NB4 (cell line): ENCODE data around the gene RFX4.

Experiments used
- MYC ChIP-seq: IDR thresholded peaks from 2 replicates; pipeline ENCODE4 v1.6.1; 2011; ENCODE audit warnings: low read depth, low read length
- TF ChIP-seq, protein P1 (sequence below): IDR thresholded peaks from 2 replicates; pipeline ENCODE4 v1.6.1; 2011; ENCODE audit warnings: low read depth, low read length
- TF ChIP-seq, protein P2 (sequence below): IDR thresholded peaks from one replicate; pipeline ENCODE4 v1.5.1; 2012; ENCODE audit warnings: low read depth, low read length

DNA sequence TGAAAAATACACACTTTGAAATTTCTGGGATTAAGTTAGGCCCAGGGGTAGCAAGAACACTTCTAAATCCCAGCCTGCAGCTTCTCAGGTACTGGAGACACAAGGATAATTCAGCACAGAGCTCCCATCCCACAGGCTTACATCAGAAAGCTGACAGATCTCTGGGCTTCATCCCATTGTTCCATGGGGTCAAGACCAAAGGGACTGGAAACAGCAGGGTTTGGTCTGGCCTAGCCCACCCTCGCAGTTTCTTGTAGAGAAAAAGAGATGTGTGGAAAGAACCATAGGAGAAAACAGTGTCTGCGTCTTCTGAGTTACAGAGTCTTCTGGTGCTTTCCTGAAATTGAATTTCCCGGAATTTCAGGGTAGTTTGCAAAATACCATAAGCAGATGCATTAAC is 132.1 kb downstream of the RFX4 start:
- TF ChIP-seq, protein P1, sequence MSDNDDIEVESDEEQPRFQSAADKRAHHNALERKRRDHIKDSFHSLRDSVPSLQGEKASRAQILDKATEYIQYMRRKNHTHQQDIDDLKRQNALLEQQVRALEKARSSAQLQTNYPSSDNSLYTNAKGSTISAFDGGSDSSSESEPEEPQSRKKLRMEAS, result no peak
- TF ChIP-seq, protein P2, sequence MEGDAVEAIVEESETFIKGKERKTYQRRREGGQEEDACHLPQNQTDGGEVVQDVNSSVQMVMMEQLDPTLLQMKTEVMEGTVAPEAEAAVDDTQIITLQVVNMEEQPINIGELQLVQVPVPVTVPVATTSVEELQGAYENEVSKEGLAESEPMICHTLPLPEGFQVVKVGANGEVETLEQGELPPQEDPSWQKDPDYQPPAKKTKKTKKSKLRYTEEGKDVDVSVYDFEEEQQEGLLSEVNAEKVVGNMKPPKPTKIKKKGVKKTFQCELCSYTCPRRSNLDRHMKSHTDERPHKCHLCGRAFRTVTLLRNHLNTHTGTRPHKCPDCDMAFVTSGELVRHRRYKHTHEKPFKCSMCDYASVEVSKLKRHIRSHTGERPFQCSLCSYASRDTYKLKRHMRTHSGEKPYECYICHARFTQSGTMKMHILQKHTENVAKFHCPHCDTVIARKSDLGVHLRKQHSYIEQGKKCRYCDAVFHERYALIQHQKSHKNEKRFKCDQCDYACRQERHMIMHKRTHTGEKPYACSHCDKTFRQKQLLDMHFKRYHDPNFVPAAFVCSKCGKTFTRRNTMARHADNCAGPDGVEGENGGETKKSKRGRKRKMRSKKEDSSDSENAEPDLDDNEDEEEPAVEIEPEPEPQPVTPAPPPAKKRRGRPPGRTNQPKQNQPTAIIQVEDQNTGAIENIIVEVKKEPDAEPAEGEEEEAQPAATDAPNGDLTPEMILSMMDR, result no peak
- no peak for TF ChIP-seq MYC
